ENCODE measurements around the gene PLIN3. TPM values are rescaled to one million over a fixed set of nuclear protein-coding genes. Genes with fewer than 3 reads are reported as not detected.
A peak's percentile ranks its signal among the peaks of the same experiment; 100 is the strongest.

PLIN3 gene
- total and polyA plus RNA-seq, 2 experiments from 2014 or later, result 38.0 to 59.9 TPM

DNA sequence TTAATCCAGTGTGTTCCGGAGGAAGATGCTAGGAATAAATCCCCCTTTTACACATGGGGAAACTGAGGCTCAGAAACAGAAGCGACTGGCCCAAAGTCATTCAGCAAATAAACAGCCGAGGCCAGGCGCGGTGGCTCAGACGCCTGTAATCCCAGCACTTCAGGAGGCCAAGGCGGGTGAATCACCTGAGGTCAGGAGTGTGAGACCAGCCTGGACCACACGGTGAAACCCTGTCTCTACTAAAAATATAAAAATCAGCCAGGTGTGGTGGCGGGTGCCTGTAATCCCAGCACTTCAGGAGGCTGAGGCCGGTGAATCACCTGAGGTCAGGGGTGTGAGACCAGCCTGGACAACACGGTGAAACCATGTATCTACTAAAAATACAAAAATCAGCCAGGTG is 11.6 kb upstream of the PLIN3 start (continued):
- TF ChIP-seq NANOG (IDR thresholded peaks at IDR 0.05; ENCODE audit: borderline replicate concordance), result no peak
- no peak for TF ChIP-seq ZNF331 (CRISPR knock-in tag; IDR thresholded peaks at IDR 0.05; ENCODE audit: low read depth)
- TF ChIP-seq STAT1 (IDR thresholded peaks at IDR 0.05; ENCODE audit: unreplicated experiment), result no peak
- TF ChIP-seq, protein P1, sequence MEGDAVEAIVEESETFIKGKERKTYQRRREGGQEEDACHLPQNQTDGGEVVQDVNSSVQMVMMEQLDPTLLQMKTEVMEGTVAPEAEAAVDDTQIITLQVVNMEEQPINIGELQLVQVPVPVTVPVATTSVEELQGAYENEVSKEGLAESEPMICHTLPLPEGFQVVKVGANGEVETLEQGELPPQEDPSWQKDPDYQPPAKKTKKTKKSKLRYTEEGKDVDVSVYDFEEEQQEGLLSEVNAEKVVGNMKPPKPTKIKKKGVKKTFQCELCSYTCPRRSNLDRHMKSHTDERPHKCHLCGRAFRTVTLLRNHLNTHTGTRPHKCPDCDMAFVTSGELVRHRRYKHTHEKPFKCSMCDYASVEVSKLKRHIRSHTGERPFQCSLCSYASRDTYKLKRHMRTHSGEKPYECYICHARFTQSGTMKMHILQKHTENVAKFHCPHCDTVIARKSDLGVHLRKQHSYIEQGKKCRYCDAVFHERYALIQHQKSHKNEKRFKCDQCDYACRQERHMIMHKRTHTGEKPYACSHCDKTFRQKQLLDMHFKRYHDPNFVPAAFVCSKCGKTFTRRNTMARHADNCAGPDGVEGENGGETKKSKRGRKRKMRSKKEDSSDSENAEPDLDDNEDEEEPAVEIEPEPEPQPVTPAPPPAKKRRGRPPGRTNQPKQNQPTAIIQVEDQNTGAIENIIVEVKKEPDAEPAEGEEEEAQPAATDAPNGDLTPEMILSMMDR (conservative IDR thresholded peaks at IDR 0.05; ENCODE audit: low read depth in 2 of 2), result no peak
- TF ChIP-seq ZNF114 (CRISPR knock-in tag; IDR thresholded peaks at IDR 0.05), result no peak
- no peak for TF ChIP-seq EZH2phosphoT487 (IDR thresholded peaks at IDR 0.05; ENCODE audit: unreplicated experiment)
- TF ChIP-seq CREB1 (CRISPR knock-in tag; IDR thresholded peaks at IDR 0.05; ENCODE audit: low read depth), result no peak
- no peak for TF ChIP-seq REST (IDR thresholded peaks at IDR 0.05; ENCODE audit: unreplicated experiment)

DNA sequence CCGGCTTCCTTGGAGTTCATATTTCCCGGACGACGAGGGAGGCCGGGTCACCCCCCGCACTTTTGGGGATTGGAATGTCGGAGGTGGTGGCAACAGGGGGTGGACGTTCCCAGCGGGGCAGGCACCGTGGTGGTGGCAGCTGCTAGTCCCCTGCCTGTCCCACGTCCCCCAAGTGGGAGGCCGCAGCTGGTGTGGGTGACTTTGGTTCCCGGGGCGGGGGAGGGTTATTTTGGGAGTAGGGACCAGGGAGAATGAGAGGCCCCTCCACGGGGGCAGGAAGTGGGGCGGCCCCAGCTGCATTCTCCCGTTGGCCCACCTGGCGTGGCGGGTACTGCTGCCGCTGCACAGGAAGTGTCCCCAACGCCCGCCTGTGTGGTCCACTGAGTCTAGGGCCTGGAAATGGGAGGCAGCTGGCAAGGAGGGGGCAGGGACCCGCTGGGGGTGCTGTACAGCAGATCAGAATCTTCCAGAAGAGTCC is 11.1 kb upstream of the PLIN3 start:
- Histone ChIP-seq H3K4me1 (ENCODE audit: insufficient read depth) (peaks cover 17% of the 10 kb centered on the region; the same call in 1 of the 2 replicates), H3K36me3 (ENCODE audit: insufficient read depth) (no peaks in the 10 kb centered on the region), H3K27ac (ENCODE audit: low read depth) (no peak overlapping the region), H3F3A (replicated peaks; ENCODE audit: low read depth) (no peaks in the 10 kb centered on the region), H3K9me2 (ENCODE audit: insufficient read depth) (no peaks in the 10 kb centered on the region), H3K79me2 (replicated peaks; ENCODE audit: insufficient read depth) (no peaks in the 10 kb centered on the region), H3K4me3 (no peak overlapping the region), H3K4me2 (peak overlapping the region; percentile 45; the same call in 1 of the 2 replicates), H3K27me3 (ENCODE audit: insufficient read depth) (no peaks in the 10 kb centered on the region), H2AFZ (peak overlapping the region; percentile 76; the same call in 1 of the 2 replicates), H4K20me1 (replicated peaks; ENCODE audit: insufficient read depth) (0 out of 2 replicates have a peak, but pooled peaks cover 2% of the 10 kb centered on the region)
- H3K36me3 Mint-ChIP-seq (ENCODE audit: low read depth), result no peaks in the 10 kb centered on the region
- peaks cover 9% of the 10 kb centered on the region; the same call in 1 of the 3 replicates for H3K4me1 Mint-ChIP-seq
- no peak overlapping the region; the same call in 2 of the 3 replicates for H3K4me3 Mint-ChIP-seq
- ATAC-seq (peak; percentile 51), DNase-seq (ENCODE audit: low spot score) (peak; percentile 60)
- no peak overlapping the region for H3K27ac Mint-ChIP-seq
- H3K9me3 Mint-ChIP-seq, result no peaks in the 10 kb centered on the region
- peaks cover 14% of the 10 kb centered on the region for H3K27me3 Mint-ChIP-seq (ENCODE audit: insufficient read depth, low read depth, poor library complexity)
- TF ChIP-seq STAT1 (IDR thresholded peaks at IDR 0.05; ENCODE audit: unreplicated experiment), result no peak
- TF ChIP-seq POLR2AphosphoS5 (IDR thresholded peaks at IDR 0.05; ENCODE audit: low read depth), result no peak
- TF ChIP-seq, protein P1 (conservative IDR thresholded peaks at IDR 0.05; ENCODE audit: low read depth in 2 of 2), result no peak
- TF ChIP-seq JUNB (IDR thresholded peaks at IDR 0.05; ENCODE audit: unreplicated experiment), result no peak
- TF ChIP-seq NANOG (IDR thresholded peaks at IDR 0.05; ENCODE audit: borderline replicate concordance), result no peak
- TF ChIP-seq CREB1 (CRISPR knock-in tag; IDR thresholded peaks at IDR 0.05; ENCODE audit: low read depth), result no peak
- no peak for TF ChIP-seq EZH2phosphoT487 (IDR thresholded peaks at IDR 0.05; ENCODE audit: unreplicated experiment)
- no peak for TF ChIP-seq ZNF331 (CRISPR knock-in tag; IDR thresholded peaks at IDR 0.05; ENCODE audit: low read depth)
- no peak for TF ChIP-seq REST (IDR thresholded peaks at IDR 0.05; ENCODE audit: unreplicated experiment)
- TF ChIP-seq ZNF114 (CRISPR knock-in tag; IDR thresholded peaks at IDR 0.05), result no peak

Measured in GM23338 (cell line).